RWPE2 (cell line): ENCODE data around the gene IRX6.

Source experiments
- ATAC-seq: fragments of 200-7000 bp; cut with Tn5 transposase; 3 replicates; pipeline ENCODE4 v1.9.1; 2021; ENCODE audit warnings: low read depth
- DNase-seq: peaks from one replicate; pipeline ENCODE4 v3.0.0-alpha.2; 2020; ENCODE audit warnings: low spot score
- H3K27ac ChIP-seq: fragments of 450-650 bp; 2 replicates; pipeline ENCODE4 v1.5.1; 2017; ENCODE audit warnings: mild to moderate bottlenecking; ENCODE audit not compliant: poor library complexity, severe bottlenecking
- H3K27me3 ChIP-seq: fragments of 250-450 bp; sonication (Bioruptor Pico); 2 replicates; pipeline ENCODE4 v1.5.1; 2021; ENCODE audit warnings: mild to moderate bottlenecking, moderate library complexity; ENCODE audit not compliant: insufficient read depth, poor library complexity, severe bottlenecking
- H3K36me3 ChIP-seq: fragments of 250-450 bp; sonication (Bioruptor Pico); 2 replicates; pipeline ENCODE4 v1.5.1; 2020; ENCODE audit warnings: low read depth, mild to moderate bottlenecking, moderate library complexity
- H3K4me1 ChIP-seq: fragments of 250-450 bp; sonication (Bioruptor Pico); 2 replicates; pipeline ENCODE4 v1.5.1; 2021; ENCODE audit warnings: mild to moderate bottlenecking, moderate library complexity; ENCODE audit not compliant: insufficient read depth, poor library complexity, severe bottlenecking
- H3K4me3 ChIP-seq: fragments of 250-450 bp; sonication (Bioruptor Pico); 2 replicates; pipeline ENCODE4 v1.5.1; 2021; ENCODE audit warnings: mild to moderate bottlenecking, moderate library complexity; ENCODE audit not compliant: severe bottlenecking
- H3K9me3 ChIP-seq: fragments of 250-450 bp; sonication (Bioruptor Pico); 2 replicates; pipeline ENCODE4 v1.5.1; 2021; ENCODE audit warnings: mild to moderate bottlenecking, moderate library complexity; ENCODE audit not compliant: severe bottlenecking
- TF ChIP-seq, protein P1 (sequence below): fragments of 450-650 bp; IDR thresholded peaks from one replicate; pipeline ENCODE4 v1.5.1; 2017; ENCODE audit warnings: mild to moderate bottlenecking, moderate library complexity; ENCODE audit not compliant: poor library complexity, severe bottlenecking

Gene IRX6

DNA sequence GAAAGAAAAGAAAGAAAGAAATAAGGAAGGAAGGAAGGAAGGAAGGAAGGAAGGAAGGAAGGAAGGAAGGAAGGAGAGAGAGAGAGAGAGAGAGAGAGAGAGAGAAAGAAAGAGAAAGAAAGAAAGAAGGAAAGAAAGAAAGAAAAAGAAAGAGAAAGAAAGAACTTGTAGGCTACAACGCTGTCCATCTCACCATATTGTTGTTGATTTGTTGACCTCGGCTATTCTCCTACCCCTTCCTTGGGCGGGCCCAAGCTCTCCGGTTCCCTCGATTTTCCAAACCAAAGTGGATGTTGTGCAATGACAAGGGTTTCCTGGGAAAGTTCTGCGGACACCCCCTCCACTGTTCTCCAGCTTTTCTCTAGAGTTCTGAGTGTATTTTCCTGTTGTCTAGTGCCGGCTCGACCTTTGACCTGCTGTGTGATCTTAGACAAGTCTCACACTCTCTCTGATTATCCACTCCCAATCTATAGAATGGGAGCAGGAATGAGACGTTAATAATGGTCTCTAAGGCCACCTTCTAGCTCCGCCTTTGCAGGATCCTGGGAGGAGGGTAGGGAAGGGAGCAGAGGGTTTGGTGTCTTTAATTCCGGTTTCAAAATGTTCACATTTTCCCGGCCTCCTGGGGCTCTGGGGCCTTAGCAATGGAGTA is 1.6 kb downstream of the IRX6 start:
- no peak for DNase-seq
- Histone ChIP-seq H3K27me3 (peaks cover 43% of the 10 kb centered on the region), H3K36me3 (no peaks in the 10 kb centered on the region), H3K9me3 (no peaks in the 10 kb centered on the region), H3K27ac (no peak overlapping the region), H3K4me1 (no peaks in the 10 kb centered on the region), H3K4me3 (no peak overlapping the region)
- TF ChIP-seq, protein P1, sequence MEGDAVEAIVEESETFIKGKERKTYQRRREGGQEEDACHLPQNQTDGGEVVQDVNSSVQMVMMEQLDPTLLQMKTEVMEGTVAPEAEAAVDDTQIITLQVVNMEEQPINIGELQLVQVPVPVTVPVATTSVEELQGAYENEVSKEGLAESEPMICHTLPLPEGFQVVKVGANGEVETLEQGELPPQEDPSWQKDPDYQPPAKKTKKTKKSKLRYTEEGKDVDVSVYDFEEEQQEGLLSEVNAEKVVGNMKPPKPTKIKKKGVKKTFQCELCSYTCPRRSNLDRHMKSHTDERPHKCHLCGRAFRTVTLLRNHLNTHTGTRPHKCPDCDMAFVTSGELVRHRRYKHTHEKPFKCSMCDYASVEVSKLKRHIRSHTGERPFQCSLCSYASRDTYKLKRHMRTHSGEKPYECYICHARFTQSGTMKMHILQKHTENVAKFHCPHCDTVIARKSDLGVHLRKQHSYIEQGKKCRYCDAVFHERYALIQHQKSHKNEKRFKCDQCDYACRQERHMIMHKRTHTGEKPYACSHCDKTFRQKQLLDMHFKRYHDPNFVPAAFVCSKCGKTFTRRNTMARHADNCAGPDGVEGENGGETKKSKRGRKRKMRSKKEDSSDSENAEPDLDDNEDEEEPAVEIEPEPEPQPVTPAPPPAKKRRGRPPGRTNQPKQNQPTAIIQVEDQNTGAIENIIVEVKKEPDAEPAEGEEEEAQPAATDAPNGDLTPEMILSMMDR, result no peak
- ATAC-seq, result no peak

DNA sequence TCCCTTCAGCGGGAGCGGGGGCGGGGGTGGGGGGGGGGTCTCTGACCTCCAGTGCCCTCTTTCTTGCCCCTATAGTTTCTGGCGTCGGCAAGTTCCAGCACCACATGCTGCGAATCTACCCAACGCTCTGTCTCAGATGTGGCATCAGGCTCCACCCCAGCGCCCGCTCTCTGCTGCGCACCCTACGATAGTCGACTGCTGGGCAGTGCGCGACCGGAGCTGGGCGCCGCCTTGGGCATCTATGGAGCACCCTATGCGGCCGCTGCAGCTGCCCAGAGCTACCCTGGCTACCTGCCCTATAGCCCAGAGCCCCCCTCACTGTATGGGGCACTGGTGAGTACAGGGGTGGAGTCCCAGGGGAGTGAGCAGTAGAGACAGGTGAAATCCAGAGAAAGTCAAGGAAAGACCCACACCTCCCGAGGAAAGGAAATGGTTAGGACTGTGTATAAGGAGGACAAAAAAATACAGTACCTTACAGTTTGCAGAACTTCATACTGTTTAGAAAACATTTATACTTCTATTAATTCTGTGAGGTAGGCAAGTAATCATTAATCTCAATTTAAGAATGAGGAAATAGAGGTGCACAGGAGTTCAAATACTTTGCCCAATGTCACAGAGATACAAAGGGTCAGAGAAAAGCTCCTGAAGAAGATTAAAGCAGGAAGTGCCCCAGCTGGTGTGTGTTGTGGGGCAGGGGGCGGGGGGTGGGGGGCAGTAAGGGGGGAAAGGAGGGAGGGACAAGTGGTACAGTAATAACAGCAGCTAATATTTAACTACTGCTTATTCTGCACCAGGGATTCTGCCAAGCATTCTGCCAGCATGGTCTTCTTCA is 2.5 kb downstream of the IRX6 start:
- ATAC-seq (no peak), DNase-seq (no peak)
- no peaks in the 10 kb centered on the region for H3K4me1 ChIP-seq
- TF ChIP-seq, protein P1, result no peak
- no peak overlapping the region for H3K4me3 ChIP-seq
- H3K9me3 ChIP-seq, result no peaks in the 10 kb centered on the region
- H3K27ac ChIP-seq, result no peak overlapping the region
- H3K27me3 ChIP-seq, result peaks cover 34% of the 10 kb centered on the region
- H3K36me3 ChIP-seq, result no peaks in the 10 kb centered on the region

- ATAC-seq, result no peak
- Histone ChIP-seq H3K27ac (no peak overlapping the region), H3K4me3 (no peak overlapping the region), H3K36me3 (no peaks in the 10 kb centered on the region), H3K9me3 (no peaks in the 10 kb centered on the region), H3K4me1 (no peaks in the 10 kb centered on the region), H3K27me3 (peaks cover 10% of the 10 kb centered on the region)
- TF ChIP-seq, protein P1, result no peak
- DNase-seq, result no peak
Measured at GRCh38 chr16:55328611-55329569, 4.9 kb downstream of the IRX6 start.

GRCh38 chr16:55329791-55330428 is 5.9 kb downstream of the IRX6 start:
- Histone ChIP-seq H3K4me3 (no peak overlapping the region), H3K27ac (no peak overlapping the region), H3K27me3 (peaks cover 2% of the 10 kb centered on the region), H3K4me1 (no peaks in the 10 kb centered on the region), H3K9me3 (no peaks in the 10 kb centered on the region), H3K36me3 (no peaks in the 10 kb centered on the region)
- ATAC-seq (no peak), DNase-seq (no peak)
- TF ChIP-seq, protein P1, result no peak
